ENCODE data around the gene NEXMIF.
"Not testable (repeated sequence)": the region's sequence is repeated elsewhere in the genome, so short reads cannot be mapped to it uniquely, and the experiment has no call there.

The NEXMIF gene

DNA sequence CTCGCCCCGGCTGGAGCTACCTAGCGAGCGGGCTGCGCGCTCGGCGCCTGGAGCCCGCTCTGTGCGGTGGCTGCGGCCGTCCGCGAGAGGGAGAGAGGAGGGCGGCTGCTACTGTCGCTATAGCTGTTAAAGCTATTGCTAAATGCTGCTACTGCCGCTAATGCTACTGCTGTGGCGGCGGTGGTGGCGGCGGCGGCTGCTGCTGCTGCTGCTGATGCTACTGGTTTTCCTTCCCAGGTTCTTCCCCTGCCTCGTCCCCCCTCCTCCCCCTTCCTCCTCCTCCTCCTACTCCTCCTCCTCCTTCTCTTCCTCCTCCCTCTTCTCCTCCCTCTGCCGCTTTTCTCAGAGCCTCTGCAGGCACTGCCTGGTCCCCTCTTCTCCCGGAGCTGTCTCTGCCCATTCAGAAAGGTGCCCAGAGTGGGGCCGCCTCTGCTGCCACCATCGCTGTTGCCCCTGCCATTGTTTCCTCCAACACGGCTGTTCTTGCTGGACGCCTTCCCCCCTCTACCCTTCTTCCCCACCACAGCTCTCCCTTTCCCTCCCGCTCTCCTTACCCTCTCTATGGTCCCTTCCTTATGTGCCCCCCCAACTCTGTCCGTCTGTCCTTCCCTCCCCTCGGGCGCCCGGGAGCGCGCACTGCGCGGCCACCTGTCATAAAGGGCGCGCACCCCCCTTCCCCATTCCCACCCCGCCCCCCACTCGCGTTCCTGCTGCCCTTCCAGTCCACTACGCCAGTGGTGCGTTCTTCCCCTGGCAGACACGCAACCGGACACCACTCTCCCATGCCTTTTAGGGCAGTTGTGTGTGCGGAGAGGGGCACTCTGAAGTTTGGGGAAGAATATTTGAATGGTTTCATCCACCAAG is at the start of gene NEXMIF:
Gene NEXMIF, minus strand, starts transcription at position 228 of the 864 bp plus-strand sequence.
- FAIRE-seq (no peak), DNase-seq (ENCODE audit: insufficient read length, low spot score) (no peak)
- TF ChIP-seq POLR2A (IDR thresholded peaks at IDR 0.05; ENCODE audit: low read depth, low read length) = no peak

DNA sequence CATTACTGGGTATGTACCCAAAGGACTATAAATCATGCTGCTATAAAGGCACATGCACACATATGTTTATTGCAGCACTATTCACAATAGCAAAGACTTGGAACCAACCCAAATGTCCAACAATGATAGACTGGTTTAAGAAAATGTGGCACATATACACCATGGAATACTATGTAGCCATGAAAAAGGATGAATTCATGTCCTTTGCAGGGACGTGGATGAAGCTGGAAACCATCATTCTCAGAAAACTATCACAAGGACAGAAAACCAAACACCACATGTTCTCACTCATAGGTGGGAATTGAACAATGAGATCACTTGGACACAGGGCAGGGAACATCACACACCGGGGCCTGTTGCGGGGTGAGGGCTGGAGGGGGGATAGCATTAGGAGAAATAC is 36.7 kb upstream of the NEXMIF start:
- FAIRE-seq; DNase-seq (ENCODE audit: insufficient read length, low spot score): not testable (repeated sequence)

DNA sequence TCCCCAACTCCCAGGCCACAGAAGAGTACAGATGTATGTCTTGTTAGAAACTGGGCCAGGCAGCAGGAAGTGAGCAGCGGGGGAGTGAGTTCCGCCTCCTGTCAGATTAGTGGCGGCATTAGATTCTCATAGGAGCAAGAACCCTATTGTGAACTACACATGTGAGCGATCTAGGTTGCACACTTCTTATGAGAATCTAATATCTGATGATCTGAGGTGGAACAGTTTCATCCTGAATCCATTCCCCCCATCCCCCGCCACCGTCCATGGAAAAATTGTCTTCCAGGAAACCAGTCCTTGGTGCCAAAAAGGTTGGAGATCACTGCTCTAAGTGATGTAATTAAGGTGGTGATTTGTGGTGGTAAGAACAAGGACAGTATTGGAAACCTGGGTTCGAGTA is 24.5 kb upstream of the NEXMIF start:
- FAIRE-seq (no peak), DNase-seq (ENCODE audit: insufficient read length, low spot score) (no peak)
- TF ChIP-seq POLR2A (IDR thresholded peaks at IDR 0.05; ENCODE audit: low read depth, low read length) = no peak

GRCh38 chrX:74940414-74940813 is 15.2 kb upstream of the NEXMIF start:
- no peak for TF ChIP-seq POLR2A (IDR thresholded peaks at IDR 0.05; ENCODE audit: low read depth, low read length)
- FAIRE-seq = no peak
- no peak for DNase-seq (ENCODE audit: insufficient read length, low spot score)

- DNase-seq (ENCODE audit: insufficient read length, low spot score) (no peak), FAIRE-seq (no peak)
Observed at GRCh38 chrX:74931214-74931613, 6.0 kb upstream of the NEXMIF start.

GRCh38 chrX:74924449-74925224 is 615 bp downstream of the NEXMIF start:
- DNase-seq (ENCODE audit: insufficient read length, low spot score) (no peak), FAIRE-seq (no peak)
- no peak for TF ChIP-seq POLR2A (IDR thresholded peaks at IDR 0.05; ENCODE audit: low read depth, low read length)

More at GRCh38 chrX:74931214-74931613, 6.0 kb upstream of the NEXMIF start:
- no peak for TF ChIP-seq POLR2A (IDR thresholded peaks at IDR 0.05; ENCODE audit: low read depth, low read length)

GRCh38 chrX:74923942-74924448 is 1.3 kb downstream of the NEXMIF start:
- DNase-seq (ENCODE audit: insufficient read length, low spot score) (no peak), FAIRE-seq (no peak)
- TF ChIP-seq POLR2A (IDR thresholded peaks at IDR 0.05; ENCODE audit: low read depth, low read length) = no peak

DNA sequence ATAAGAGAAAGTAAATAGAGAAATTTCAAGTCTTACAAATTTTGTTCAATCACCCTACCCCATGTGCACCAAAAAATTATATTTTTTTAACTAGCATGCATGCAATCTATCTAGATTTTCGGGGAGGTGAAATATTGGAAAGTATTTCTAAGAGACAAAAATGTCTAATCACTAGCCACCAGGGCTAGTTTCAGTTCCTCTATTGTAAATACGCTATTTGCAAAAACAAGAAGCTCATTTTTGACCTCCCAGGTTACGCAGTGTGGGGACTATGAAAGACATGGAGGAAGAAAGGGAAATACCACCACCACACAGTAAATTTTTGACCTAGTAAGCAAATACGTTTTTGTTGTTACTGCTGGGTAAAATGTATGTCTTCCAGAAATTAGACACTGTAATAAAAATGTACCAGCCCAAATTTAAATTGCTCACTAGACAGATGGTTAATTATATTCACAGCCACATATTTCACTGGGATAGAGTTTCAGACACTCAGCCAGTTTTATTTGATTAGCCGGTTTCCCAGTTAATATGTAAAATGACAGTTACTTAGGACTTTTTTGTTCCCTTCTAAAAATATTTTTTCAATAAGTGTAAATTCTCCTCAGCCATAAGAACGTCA is 2.2 kb downstream of the NEXMIF start:
- no peak for TF ChIP-seq POLR2A (IDR thresholded peaks at IDR 0.05; ENCODE audit: low read depth, low read length)
- no peak for DNase-seq (ENCODE audit: insufficient read length, low spot score)
- FAIRE-seq = no peak

DNA sequence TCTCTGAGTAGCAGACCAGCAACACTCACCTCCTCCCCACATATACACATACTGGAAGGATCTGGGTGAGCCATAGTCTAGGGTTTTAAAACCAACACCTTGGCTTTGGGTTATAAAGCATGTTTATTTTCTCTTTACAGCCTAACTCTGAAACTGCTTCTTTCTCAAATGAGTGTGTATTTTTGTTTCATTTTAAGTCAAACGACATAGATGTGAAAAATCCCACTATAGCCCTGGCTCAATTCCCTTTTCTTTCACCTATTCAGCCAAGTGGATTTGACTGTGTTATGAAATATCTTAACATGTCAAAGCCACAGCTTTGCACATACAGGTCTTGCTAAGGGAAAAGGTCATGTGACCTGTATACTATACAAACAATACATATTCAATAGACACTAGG is 13.8 kb downstream of the NEXMIF start:
- FAIRE-seq (no peak), DNase-seq (ENCODE audit: insufficient read length, low spot score) (no peak)
- no peak for TF ChIP-seq POLR2A (IDR thresholded peaks at IDR 0.05; ENCODE audit: low read depth, low read length)

DNA sequence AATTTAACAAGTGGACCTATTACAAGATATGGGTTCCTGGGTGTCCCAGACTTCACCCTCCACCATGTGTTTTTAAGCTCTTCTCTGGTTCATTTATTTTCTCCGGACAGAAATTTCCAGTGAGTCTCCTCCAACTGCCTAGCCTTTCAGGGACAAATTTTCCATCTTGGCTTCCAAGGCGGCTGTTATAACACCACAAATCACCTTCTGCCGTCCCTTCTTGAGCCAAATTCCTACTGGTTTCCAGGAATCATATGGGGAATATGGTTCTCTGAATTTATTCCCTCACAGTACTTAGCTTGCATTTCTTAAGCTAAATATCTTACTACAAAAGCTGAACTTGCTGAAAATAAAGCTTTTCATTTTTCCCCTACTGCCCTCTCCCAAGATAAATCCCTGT is 18.8 kb downstream of the NEXMIF start:
- DNase-seq (ENCODE audit: insufficient read length, low spot score) (no peak), FAIRE-seq (no peak)
- no peak for TF ChIP-seq POLR2A (IDR thresholded peaks at IDR 0.05; ENCODE audit: low read depth, low read length)

GRCh38 chrX:74902806-74903205 is 22.4 kb downstream of the NEXMIF start:
- no peak for DNase-seq (ENCODE audit: insufficient read length, low spot score)
- no peak for TF ChIP-seq POLR2A (IDR thresholded peaks at IDR 0.05; ENCODE audit: low read depth, low read length)
- no peak for FAIRE-seq

DNA sequence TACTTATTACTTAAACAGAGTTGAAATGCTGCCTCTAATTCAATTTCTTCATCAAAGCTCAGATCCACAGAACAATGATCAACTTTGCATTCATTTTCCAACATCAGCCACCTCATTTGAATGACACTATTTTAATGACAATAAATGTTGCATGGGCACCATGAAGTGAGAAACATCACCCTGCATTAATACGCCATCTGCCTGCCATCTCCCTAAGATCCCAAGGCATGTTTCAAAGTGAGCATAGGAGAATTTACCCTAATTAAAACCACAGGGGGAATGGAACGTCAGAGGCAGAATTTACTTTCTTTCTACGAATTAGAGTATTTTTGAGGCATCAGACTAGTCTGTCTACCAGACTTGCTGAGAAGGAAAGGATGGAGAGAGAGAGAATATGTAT is 32.7 kb downstream of the NEXMIF start:
- no peak for TF ChIP-seq POLR2A (IDR thresholded peaks at IDR 0.05; ENCODE audit: low read depth, low read length)
- DNase-seq (ENCODE audit: insufficient read length, low spot score) (no peak), FAIRE-seq (no peak)

GRCh38 chrX:74890676-74891430 is 34.4 kb downstream of the NEXMIF start:
- no peak for TF ChIP-seq POLR2A (IDR thresholded peaks at IDR 0.05; ENCODE audit: low read depth, low read length)
- DNase-seq (ENCODE audit: insufficient read length, low spot score) (no peak), FAIRE-seq (no peak)

DNA sequence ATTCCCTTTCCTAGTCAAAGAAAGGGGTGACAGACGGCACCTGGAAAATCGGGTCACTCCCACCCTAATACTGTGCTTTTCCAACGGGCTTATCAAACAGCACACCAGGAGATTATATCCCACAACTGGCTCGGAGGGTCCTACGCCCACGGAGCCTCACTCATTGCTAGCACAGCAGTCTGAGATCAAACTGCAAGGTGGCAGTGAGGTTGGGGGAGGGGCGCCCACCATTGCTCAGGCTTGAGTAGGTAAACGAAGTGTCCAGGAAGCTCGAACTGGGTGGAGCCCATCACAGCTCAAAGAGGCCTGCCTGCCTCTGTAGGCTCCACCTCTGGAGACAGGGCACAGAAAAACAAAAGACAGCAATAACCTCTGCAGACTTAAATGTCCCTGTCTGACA is 42.9 kb downstream of the NEXMIF start:
- DNase-seq (ENCODE audit: insufficient read length, low spot score); FAIRE-seq: not testable (repeated sequence)

Measured in H54 (cell line).